Jurkat, Clone E6-1 (cell line): ENCODE results near the gene TDRD9.

Source experiments
- DNase-seq: peaks from one replicate; pipeline ENCODE4 v3.0.0-alpha.2; 2011; ENCODE audit warnings: low read depth, low spot score
- H3K4me3 ChIP-seq: 2 replicates; pipeline ENCODE4 v1.5.1; 2011; ENCODE audit warnings: mild to moderate bottlenecking, low read length, control low read depth, moderate library complexity

Gene TDRD9

DNA sequence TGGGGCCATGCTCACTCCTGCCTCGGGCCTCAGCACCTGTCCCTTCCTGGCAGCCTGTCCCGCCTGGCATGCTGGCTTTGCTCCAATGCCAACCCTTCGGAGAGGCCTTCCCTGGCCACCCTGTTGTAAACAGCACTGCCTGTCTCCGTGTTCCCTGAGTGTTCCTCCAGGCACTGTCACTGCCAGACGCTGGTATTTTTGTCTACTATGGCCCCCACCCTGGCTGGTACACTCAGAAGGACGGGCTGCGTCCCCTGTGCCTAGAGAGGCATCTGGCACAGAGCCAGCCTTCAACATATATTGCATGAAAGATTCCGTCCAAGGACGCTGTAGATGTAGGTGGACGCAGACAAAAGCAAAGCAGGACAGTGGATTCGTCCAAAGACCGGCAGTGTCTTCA lies 154.6 kb downstream of the TDRD9 start:
- DNase-seq, result no peak
- H3K4me3 ChIP-seq, result no peak overlapping the region

DNA sequence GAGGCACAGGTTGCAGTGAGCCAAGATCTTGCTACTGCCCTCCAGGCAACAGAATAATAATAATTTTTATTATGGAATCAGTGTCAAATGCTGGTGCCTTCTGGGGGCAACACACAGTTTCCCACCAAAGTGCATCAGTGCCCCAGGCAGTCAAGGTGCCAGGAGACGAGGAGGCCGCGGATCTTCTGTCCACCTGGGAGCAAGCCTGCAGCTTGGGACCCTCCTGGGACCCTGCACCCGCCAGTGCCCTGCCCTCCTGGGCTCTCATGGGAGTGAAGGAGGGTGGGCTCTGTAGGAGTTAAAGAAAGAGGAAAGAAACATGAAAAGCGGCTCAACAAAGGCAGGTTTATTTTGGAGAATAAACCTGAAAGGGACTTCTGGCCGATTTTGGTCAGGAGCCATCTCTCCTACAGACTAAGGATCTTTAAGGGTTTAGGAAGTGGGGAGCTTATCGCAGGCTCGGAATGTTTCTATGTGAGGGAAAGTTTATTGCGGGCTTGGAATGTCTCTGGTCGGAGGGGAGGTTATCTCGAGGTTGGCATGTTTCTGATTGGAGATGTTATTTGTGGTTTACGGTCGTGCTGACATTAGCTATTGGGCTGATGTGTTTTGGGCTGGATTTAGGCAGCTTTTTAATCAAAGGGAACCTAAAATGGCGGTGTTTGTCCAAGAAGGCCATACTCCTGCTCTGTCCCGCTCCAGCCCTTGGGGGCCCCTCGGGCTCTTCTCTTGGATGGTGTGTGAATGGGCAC lies 156.2 kb downstream of the TDRD9 start:
- DNase-seq, result no peak

DNA sequence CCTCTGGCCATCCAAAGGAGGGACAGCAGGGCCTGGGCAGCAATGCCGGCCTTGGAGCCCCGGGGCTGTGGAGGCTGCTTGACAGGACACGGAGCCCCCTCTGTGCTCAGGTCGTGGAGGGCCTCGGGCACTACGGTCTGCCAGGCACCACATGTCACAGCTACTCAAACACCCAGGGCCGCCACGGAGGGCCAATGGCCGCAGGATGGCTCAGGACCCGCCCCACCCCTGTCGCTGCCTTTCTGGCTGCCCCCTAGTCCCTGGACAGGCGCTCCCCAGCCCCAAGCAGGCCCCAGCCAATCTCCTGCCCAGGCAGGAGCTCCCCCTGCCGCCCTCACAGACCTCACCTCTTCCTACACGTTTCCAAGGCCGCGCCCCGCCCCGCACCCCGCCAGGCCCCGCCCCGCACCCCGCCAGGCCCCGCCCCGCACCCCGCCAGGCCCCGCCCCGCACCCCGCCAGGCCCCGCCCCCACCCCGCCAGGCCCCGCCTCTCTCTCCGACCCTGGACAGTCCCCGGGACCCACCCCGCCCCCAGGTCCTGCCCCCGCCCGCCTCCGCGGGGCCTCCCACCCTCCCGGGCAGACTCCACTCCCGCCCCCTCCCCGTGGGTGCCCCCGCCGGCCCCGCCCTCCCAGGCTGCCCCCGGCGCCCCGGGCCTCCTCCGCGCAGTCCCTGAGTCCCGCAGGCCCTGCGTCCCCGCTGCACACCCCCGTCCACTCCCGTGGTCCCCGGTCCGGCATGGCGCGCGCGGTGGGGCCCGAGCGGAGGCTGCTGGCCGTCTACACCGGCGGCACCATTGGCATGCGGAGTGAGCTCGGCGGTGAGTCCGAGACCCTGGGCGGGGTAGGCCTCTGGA lies 157.0 kb downstream of the TDRD9 start, which contains the start of gene ASPG:
Gene ASPG (plus strand): TSS at position 669 of the 857 bp plus-strand sequence. CDS start 71 bp downstream, at position 740.
- no peak for DNase-seq
- no peak within 1 kb of the TSS for H3K4me3 ChIP-seq

More for the DNA sequence above, 156.2 kb downstream of the TDRD9 start:
- H3K4me3 ChIP-seq, result no peak overlapping the region

DNA sequence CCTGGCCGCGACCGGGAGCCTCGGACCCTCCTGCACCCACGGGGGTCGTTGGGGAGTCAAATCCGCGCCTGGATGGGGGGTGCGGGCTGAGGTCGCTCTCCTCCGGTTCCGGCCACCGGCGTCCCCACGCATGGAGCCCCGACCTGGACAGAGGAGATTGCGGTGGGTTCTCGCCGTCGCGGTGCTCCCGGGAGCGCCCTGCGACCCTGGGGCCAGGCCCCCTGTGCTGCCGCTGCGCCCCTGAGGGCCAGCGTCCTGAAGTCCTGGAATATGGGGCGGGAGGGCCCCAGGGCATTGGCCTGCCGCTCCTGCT lies 157.6 kb downstream of the TDRD9 start:
- no peak overlapping the region for H3K4me3 ChIP-seq
- DNase-seq, result no peak

DNA sequence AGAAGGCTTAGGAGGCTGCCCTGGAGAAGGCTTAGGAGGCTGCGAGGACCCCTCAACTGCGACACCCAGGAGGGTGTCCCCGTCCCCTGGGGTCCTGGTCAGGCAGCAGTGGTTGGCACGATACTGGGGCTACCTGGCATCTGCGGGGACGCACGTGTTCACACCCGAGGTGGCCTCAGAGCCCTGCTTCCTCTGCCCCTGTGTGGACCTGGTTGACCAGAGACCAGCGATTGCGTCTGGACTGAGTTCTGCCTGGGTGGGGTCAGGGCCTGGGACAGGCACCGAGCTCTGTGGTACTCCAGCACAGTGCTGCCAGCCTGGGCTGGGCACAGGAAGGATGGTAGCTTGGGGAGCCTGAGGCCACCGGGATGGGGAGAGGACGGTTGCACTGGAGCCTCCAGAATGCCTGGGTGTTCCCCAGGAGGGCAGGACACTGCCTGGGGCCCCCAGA lies 158.0 kb downstream of the TDRD9 start:
- no peak overlapping the region for H3K4me3 ChIP-seq
- DNase-seq, result no peak

DNA sequence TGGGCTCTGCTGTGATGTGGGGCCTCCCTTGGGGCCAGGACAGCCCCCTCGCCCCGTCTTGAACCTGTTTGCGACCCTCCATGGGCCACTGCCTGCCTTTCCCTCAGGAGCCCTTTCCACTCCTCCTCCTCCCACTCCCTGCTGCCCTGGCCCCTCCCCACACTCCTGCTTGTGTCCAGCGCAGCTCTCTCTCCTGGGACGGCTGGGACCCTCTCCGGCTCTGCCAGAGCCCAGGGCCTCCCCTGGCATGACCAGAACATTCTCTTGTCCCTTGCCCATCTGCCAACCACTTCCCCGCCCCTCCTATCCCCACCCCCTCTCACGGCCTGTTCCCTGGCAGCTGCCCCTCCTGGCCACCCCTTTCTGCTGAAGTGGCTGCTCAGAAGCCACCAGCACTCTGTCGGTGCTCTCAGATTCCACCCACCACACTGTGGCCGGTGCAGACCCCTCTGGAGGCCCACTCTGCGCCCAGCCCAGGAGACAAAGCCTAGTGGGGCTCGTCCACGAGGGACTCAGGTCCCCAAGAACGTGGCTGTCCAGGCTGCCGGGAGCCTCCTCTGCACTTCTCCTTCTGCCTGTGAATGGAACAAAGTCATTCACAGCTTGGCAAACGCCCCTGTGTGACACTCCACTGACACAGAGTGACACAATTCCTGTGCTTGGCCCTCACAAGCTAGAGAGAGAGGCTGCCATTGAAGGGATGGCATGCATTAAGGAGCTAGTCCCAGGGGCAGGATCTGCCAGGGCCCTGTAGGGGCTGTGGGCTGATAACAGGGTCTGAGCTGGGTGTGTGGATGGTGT lies 158.6 kb downstream of the TDRD9 start:
- DNase-seq, result no peak
- H3K4me3 ChIP-seq, result no peak overlapping the region

DNA sequence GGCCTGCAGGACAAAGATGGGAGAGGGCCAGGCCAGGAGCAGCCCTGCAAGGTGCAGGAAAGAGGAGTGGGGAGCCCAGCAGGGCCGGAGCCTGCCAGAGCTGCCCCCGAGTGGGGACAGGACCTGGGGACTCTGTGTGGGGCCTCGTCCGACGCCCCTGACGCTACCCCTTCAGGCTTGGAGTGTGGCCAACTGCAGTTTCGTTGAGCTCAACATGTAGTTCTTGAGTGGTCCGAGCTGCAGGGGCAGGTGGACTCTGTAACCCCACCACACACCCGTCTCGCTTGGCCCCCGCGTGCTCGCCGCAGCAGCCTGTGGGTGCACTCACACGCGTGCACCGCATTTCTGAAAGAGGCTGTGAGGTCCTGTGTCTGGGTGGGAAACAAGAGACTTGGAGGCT lies 159.2 kb downstream of the TDRD9 start:
- no peak overlapping the region for H3K4me3 ChIP-seq
- DNase-seq, result no peak

DNA sequence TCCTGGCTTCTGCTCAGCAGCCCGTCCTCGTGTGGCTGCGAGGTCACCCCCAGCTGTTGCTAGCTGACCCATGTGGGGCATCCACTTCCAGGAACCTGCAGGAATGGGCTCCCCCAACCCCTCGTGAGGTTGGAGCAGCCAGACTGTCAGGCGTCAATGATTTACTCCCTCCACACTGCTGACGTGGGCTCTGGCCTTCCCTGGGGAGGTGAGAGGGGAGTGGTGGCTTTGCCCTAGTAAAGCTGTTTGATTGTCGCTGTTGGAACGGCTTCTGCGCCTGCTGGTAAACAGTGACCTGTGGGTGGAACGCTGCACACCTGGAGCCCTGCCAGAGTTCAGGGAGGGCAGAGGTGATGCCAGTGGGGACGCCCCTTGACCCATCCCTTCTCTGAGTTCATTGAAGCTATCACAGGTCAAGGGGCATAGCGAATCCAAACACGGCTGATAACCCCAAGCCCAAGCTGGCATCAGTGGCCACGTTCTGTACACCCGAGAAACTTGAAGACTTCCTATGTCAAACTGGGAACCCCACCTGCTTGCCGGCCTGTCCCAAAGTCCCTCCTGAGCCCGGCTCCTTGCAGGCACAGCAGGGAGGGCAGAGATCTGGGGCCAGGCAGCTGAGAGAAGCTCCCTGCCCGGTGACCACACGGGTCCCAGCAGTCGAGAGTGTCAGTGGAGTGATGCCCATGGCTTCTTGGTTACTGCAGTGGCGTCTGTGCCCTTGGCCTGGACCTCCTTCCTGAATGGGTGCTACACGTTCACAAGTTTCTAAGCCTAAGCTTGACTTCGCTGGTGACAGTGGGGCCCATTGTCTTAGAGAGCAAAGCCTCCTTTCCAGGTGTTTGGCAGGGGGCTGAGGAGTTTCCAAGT lies 160.0 kb downstream of the TDRD9 start:
- no peak overlapping the region for H3K4me3 ChIP-seq
- no peak for DNase-seq

DNA sequence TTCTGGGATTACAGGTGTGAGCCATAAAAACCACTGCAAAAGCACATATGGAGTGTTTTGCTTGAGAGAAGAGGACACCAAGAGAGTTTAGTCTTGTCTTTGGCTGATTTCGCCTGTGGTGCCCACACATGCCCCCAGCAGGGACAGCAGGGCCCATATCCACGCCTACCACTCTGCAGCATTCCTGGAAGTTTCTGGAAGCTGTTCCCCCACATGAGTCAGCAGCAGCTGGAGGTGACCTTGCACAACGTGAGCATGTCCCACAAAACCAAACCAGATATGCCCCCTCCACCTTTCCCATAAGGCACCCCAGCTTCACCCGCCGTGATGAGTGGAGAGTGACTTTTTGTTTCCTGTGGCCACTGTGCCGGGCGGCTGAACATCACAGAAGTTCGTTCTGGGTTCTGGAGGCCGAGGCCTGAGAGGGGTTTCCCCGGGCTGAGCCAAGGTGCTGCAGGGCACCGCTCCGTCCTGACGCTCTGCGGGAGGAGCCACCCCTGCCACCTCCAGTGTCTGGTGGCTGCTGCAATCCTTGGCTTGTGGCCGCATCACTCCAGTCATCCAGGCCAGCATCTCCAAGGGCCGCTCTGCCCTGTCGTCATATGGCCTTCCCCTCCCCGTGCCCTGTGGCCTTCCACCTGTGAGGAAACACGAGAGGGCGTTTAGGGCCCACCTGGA lies 162.0 kb downstream of the TDRD9 start:
- DNase-seq, result no peak
- H3K4me3 ChIP-seq, result no peak overlapping the region

DNA sequence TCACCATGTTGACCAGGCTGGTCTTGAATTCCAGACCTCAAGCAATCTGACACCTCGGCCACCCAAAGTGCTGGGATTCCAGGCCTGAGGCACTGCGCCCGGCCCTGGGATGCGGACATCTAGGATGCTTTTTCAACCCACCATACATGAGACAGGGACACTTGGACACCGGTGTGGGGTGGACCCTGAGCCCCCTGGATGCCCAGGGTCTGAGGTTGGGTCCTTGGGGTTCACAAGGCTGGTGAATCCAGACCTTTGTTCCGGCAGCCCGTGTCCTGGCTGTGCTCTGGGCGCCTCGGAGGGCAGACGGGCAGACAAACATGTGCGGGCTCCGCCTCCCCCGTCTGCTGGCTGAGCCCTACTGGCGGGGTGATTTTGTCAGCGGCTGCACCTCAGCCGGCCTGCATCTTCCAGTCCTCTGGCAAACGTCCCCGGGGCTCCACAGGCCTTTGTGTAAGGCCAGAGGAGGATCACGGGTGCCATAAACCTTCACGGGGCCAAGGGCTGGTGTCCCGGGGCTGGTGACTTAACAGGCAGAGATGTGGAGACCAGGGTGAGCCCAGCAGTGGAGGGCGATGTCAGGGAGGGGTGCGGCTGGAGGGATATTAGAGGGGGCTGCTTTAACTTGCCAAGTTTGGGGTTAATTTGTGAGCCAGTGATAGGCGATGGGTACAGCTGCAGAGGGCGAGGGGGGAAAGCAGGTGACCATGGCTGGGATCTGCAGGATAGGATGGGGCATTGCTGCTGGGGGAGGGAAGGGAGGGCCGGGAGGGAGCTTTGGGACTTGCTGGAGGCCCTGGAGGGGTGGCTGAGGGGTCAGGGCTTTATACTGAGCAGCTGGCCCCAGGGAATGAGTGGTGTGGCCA lies 163.0 kb downstream of the TDRD9 start:
- no peak overlapping the region for H3K4me3 ChIP-seq
- no peak for DNase-seq

DNA sequence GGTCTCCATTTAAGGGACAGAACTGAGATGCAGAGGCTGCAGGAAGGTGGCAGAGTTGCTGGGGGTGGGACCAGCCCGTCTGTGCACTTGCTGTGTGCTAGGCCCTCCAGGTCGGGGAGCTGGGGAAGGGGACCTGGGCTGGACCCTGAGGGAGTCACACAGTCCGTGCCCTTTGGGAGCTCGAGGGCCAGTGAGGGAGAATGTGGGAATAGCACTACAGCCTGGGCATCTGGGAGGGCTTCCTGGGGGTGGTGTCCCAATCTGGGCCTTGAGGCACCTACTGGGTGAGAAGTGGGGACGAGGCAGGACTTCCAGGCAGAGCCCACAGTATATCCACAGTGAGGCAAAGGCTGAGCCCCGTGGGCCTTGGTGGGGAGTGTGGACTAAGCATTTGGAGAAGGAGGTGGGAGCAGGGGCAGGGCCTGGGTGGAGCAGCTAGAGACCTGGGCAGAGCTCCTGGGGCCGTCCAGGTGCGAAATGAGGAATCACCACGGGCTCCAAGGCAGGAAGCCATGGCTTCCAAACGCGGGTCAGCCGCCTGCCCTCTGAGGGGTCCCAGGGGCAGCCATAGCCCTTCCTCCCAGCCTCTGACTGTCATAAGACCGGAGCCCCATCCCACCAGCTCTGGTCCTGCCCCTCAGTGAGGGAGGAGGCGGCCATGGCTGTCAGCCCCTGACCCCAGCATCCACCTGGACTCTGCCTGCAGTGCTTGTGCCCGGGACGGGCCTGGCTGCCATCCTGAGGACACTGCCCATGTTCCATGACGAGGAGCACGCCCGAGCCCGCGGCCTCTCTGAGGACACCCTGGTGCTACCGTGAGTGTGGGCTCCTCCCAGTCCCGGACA lies 163.9 kb downstream of the TDRD9 start:
- DNase-seq, result no peak
- no peak overlapping the region for H3K4me3 ChIP-seq

DNA sequence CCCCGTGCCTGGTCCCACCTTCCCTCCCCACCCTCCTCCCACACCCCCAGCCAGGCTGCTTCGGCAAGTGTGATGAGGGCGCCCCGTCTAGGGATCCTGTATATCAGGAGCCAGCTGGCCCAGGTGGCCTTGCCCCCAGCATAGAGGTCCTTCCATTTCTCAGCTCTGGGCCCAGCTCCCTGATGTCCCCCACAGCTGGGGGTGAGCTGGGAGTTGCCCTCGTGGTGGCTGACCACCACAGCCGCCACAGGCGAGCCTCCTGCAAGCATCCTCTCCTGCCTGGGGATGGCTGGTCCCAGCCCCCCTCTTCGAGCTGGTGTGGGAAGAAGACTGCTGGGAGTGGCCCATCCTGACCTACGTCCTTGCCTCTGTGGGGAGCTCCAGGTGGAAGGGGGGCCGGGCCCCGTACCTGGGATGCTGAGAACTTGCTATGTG lies 164.7 kb downstream of the TDRD9 start:
- no peak overlapping the region for H3K4me3 ChIP-seq
- DNase-seq, result no peak

DNA sequence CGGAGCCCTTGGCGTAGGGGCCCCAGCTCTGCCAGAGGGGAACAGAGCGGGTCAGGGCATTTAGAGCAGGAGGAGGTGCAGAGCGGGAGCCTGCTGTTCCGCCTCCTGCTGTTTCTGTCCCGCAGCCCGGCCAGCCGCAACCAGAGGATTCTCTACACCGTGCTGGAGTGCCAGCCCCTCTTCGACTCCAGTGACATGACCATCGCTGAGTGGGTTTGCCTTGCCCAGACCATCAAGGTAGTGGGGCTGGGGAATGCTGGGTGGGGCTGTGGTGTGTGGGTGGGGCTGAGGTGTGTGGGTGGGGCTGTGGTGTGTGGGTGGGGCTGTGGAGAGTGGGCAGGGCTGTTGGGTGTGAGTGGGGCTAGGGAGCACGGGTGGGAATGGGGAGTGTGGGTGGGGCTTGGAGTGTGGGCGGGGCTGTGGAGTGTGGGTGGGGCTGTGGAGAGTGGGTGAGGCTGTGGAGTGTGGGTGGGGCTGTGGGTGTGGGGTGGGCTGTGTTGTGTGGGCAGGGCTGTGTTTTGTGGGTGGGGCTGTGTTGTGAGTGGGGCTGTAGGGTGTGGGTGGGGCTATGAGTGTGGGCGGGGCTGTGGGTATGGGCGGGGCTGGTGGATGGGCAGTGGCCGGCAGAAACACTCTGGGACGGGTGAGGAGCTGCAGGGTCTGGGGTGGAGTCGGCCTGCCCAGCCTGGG lies 165.3 kb downstream of the TDRD9 start:
- no peak overlapping the region for H3K4me3 ChIP-seq
- DNase-seq, result no peak

DNA sequence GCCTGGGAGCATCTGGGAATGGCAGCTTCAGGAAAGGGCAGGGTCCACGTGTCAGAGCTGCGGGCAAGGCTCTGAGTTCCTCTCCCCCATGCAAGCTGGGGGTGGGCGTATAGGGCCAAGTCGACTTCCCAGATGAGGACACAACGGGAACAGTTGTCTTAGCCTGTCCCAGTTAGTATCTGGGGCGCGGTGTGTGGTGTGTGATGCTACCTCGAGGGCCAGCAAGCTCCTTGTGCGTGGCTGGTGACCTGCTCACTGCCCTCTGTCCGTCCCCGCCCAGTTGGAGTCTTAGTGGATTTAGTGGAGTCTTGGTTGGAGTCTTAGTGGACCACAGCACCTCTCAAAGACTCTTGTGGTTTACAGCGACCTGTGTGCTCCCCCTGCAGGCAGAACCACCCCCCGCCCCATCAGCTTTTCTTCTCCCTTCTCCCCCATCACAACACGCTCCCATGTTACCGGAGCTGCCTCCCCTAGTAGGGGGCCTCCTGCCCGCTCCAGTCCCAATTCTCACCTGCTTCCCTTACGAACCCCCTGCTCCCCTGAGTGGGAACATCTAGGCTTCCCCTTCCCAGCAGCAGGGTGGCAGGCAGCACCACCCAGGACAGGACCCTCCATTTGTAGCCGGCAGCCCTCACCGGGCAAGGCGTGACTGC lies 165.9 kb downstream of the TDRD9 start:
- no peak overlapping the region for H3K4me3 ChIP-seq
- DNase-seq, result no peak

DNA sequence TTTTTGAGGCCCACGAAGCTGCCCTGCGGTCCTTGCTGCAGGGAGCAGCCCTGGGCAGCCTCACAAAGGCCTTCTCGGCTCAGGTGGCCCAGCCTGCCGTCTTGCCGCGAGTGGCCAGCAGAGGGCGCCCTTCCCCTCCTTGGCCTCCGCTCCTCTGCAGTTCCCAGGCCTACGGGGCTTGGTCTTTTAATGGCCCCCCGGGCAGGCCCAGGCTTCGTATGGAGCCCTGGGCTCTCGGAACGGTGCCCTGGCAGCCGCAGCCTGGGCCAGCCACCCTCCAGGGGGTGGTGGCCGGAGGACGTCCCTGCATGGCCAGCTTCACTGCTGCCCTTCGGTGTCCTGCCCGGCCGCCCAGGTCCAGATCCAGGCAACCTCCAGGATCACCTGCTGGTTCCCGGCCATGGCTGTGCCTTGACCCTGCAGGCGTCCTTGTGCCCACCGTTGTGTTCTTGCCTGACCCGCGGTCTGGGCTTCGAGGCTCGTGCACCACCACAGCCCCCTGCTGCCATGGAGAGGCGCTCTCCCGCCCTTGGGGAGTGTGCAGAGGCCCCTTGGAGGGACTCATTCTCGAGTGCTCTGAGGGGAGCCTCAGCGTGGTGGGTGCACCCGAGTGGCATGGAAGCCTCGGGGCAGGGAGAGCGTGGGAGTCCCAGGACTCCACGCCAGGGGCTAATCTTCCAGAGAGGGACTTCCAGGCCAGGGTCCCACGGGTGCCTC lies 166.6 kb downstream of the TDRD9 start:
- DNase-seq, result peak; percentile 35
- H3K4me3 ChIP-seq, result no peak overlapping the region
